Measurements from ENCODE around the gene AHCYL1.

Gene AHCYL1

GRCh38 chr1:109976762-109977161, 7.8 kb upstream of the AHCYL1 start:
- no peak for DNase-seq (ENCODE audit: low read depth in 2 of 2)

- no peak for DNase-seq (ENCODE audit: low read depth in 2 of 2)
Measured at GRCh38 chr1:109977225-109977624, 7.3 kb upstream of the AHCYL1 start.

- DNase-seq (ENCODE audit: low read depth in 2 of 2) = no peak
Measured at GRCh38 chr1:109977657-109978378, 6.7 kb upstream of the AHCYL1 start.

GRCh38 chr1:109978761-109979488, 5.6 kb upstream of the AHCYL1 start:
- DNase-seq (ENCODE audit: low read depth in 2 of 2) = no peak

- no peak for DNase-seq (ENCODE audit: low read depth in 2 of 2)
Measured at GRCh38 chr1:109979489-109980091, 5.0 kb upstream of the AHCYL1 start.

- DNase-seq (ENCODE audit: low read depth in 2 of 2) = no peak
Measured at GRCh38 chr1:109980324-109981003, 4.1 kb upstream of the AHCYL1 start.

- DNase-seq (ENCODE audit: low read depth in 2 of 2) = no peak
Measured at GRCh38 chr1:109981004-109981335, 3.6 kb upstream of the AHCYL1 start.

GRCh38 chr1:109983380-109984189, 980 bp upstream of the AHCYL1 start:
- no peak for DNase-seq (ENCODE audit: low read depth in 2 of 2)

- no peak for DNase-seq (ENCODE audit: low read depth in 2 of 2)
Measured at GRCh38 chr1:109984190-109984455, 442 bp upstream of the AHCYL1 start.

GRCh38 chr1:109985247-109986053, 885 bp downstream of the AHCYL1 start:
- DNase-seq (ENCODE audit: low read depth in 2 of 2) = no peak

GRCh38 chr1:109986054-109986444, 1.5 kb downstream of the AHCYL1 start:
- DNase-seq (ENCODE audit: low read depth in 2 of 2) = no peak

- DNase-seq (ENCODE audit: low read depth in 2 of 2) = no peak
Measured at GRCh38 chr1:109988349-109988914, 3.9 kb downstream of the AHCYL1 start.

- no peak for DNase-seq (ENCODE audit: low read depth in 2 of 2)
Measured at GRCh38 chr1:109989506-109990301, 5.1 kb downstream of the AHCYL1 start.

GRCh38 chr1:109990302-109990653, 5.7 kb downstream of the AHCYL1 start:
- no peak for DNase-seq (ENCODE audit: low read depth in 2 of 2)

GRCh38 chr1:109991400-109991925, 6.9 kb downstream of the AHCYL1 start:
- no peak for DNase-seq (ENCODE audit: low read depth in 2 of 2)

- DNase-seq (ENCODE audit: low read depth in 2 of 2) = no peak
Measured at GRCh38 chr1:109993885-109994284, 9.3 kb downstream of the AHCYL1 start.

GRCh38 chr1:109994654-109995053, 10.1 kb downstream of the AHCYL1 start:
- no peak for DNase-seq (ENCODE audit: low read depth in 2 of 2)

GRCh38 chr1:109995536-109995935, 11.0 kb downstream of the AHCYL1 start:
- DNase-seq (ENCODE audit: low read depth in 2 of 2) = no peak

GRCh38 chr1:109996476-109996875, 11.9 kb downstream of the AHCYL1 start:
- no peak for DNase-seq (ENCODE audit: low read depth in 2 of 2)
